Left renal cortex interstitium (tissue), 4 donors: ENCODE measurements around the gene TMEM259. TPM values are rescaled to one million over a fixed set of nuclear protein-coding genes. Genes with fewer than 3 reads are reported as not detected.

Source experiments
- DNase-seq, 4 donors: peaks; one replicate each; pipeline ENCODE4 v3.0.0-alpha.2; 2013; ENCODE audit warnings: low read depth in 4 of 4, low spot score in 2 of 4, missing footprints in 1 of 4
- polyA plus RNA-seq, 4 donors: library from polyadenylated mRNA; unstranded; fragments of 120-200 nt; gene quantifications; one replicate each; pipeline ENCODE4 v1.2.1, GENCODE V29; 2013; ENCODE audit not compliant: insufficient read length in 4 of 4

The TMEM259 gene
- 100 to 1,000 TPM in 3 of 4 donors, 10 to 100 TPM in 1; 98.0 to 154 (median 130) TPM for polyA plus RNA-seq

- DNase-seq, result peak; percentile 95 to 99 (median 96)
These were observed at the start of gene TMEM259 for GRCh38 chr19:1020868-1021425. Gene TMEM259 (minus strand): TSS chr19:1021123. CDS start chr19:1020996, 127 bp downstream.

DNA sequence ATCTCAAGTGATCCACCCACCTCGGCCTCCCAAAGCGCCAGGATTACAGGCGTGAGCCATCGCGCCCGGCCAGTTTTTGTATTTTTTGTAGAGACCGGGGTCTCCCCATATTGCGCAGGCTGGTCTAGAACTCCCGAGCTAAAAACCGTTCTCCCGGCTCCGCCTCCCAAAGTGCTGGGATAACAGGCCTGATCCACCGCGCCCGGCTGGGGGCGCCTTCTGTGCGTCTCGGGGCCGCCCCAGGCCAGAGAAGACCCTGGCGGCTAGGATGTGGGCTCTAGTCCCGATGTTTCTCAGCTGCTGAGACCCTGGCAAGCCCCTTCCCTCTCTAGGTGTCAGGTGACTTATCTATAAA, 49.6 kb upstream of the TMEM259 start:
- DNase-seq, result no peak

GRCh38 chr19:1069009-1069779, 48.3 kb upstream of the TMEM259 start:
- no peak for DNase-seq

GRCh38 chr19:1068009-1069001, 47.4 kb upstream of the TMEM259 start:
- no peak for DNase-seq

- no peak for DNase-seq
These were observed 46.5 kb upstream of the TMEM259 start for GRCh38 chr19:1067341-1067957.

- no peak for DNase-seq
These were observed 45.9 kb upstream of the TMEM259 start, which contains the start of gene ARHGAP45 for GRCh38 chr19:1066748-1067340. Gene ARHGAP45 (plus strand): TSS chr19:1067167. CDS start chr19:1067406, 239 bp downstream.

- DNase-seq, result no peak
These were observed 45.4 kb upstream of the TMEM259 start for GRCh38 chr19:1066251-1066747.

DNA sequence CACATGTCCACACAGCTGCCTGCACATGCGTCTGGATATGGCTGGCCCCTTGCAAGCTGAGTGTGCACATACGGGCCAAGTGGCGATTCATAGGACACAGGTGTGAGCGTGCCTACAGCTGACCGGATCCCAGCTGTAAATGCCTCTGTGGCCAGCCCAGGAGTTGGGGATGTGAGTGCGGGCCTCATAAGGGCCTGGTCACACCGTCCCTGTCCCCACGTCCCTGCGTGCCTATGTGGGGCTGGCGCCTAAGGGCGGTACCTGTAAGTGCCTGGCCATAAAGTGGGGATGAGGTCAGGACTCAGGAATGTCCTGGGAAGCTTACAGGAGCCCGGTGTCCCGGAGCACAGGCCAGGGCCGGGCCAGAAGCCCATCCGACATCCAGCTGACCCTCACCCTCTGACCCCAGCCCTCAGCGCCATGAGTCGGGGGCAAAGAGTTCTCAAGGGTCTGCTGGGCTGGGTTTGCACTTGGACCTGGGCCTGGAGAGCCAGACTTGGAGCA, 44.7 kb upstream of the TMEM259 start:
- DNase-seq, result no peak

- DNase-seq, result peak in 1 of 4 donors; percentile 51
These were observed 44.0 kb upstream of the TMEM259 start for GRCh38 chr19:1064661-1065605.

DNA sequence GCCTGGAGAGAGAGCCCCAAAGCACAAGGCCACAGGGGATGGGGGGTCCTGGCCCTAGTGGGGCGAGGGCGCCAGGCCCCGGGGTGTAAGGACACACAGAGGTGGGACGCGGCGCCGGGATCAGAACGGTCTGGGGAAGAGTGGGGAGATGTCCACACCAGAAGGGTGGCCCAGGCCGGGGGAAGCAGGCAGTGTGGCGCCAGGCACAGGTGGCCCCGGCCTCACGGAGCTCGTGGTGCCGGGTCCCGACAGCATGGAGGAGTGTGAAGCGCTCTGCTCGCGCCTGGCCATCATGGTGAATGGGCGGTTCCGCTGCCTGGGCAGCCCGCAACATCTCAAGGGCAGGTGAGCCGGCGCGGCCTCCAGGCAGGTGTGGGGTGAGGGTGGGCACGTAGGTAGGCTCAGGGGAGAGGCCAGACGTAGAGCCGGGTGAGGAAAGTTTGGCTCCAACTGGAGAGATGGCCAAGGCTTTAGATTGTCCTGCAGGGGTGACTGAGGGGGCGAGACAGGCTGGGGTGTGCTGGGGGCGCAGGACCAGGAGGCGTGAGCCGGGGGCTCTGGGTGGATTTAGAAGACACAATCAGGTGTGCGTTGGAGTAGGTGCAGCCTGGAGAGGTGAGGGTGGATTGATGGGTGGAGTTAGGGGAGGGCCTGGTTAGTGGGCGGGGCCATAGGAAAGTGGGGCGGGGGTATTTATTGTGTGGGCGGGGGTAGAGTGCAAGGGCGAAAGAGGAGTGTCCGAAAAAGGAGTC, 43.2 kb upstream of the TMEM259 start:
- DNase-seq, result no peak

DNA sequence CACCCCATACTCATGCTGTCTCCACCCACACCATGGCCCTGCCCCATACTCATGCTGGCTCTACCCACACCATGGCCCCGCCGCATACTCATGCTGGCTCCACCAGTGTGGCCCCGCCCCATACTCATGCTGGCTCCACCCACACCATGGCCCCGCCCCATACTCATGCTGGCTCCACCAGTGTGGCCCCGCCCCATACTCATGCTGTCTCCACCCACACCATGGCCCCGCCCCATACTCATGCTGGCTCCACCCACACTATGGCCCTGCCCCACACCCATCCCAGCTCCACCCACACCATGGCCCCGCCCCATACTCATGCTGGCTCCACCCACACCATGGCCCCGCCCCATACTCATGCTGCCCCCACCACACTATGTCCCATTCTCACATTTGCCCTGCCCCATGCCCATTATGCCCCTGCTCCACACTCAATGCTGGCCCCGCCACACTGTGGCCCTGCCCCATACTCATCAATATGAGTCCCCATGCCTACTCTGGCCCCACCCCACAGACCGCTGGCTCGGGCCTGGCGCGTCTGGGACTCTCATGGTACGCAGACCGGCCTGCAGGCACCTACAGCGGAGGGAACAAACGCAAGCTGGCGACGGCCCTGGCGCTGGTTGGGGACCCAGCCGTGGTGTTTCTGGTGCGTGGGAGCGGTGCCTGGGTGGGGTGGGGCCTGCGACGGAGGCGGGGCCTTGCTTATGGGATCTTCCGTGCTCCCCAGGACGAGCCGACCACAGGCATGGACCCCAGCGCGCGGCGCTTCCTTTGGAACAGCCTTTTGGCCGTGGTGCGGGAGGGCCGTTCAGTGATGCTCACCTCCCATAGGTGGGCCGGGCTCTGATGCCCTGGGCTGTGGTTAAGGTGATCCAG, 42.3 kb upstream of the TMEM259 start:
- no peak for DNase-seq

DNA sequence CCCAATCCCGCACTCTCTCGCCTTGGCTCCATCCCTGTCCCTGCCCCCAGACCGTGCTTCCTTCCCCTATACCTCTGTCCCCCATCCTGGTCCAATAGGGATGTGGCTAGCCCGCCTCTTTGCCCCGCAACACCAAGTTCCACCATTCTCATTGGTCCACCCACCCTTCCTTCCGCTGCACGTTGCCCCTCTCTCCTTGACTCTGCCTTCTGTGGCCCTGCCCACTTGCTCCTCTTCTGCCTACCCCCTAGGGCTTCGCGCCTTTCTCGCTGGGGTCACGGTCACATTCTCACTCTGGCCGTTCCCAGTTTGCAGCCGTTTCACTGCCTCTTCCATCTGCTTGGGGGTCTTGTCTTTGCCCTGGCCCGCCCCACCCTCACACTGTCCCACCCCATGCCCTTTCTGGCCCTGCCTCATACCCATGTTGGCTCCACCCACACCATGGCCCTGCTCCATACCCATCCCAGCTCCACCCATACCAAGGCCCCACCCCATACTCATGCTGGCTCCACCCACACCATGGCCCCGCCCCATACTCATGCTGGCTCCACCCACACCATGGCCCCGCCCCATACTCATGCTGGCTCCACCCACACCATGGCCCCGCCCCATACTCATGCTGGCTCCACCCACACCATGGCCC, 41.6 kb upstream of the TMEM259 start:
- DNase-seq, result no peak

DNA sequence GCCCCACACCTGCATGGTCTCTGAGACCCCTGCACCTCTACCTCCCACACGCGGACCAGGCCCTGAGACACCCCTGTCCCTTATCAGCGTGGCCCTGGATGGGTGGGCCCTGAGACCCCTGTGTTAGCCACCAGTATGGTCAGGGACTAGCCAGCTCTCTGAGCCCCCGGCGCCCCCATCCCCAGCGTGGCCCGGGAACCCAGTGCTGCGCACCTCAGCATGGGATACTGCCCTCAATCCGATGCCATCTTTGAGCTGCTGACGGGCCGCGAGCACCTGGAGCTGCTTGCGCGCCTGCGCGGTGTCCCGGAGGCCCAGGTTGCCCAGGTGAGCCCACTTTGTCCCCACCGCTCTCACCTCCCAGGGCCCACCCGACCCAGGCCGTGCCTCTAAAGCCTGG, 41.1 kb upstream of the TMEM259 start:
- no peak for DNase-seq

GRCh38 chr19:1060689-1061088, 39.8 kb upstream of the TMEM259 start:
- DNase-seq, result no peak

GRCh38 chr19:1058112-1058511, 37.2 kb upstream of the TMEM259 start:
- DNase-seq, result no peak

GRCh38 chr19:1057176-1057855, 36.4 kb upstream of the TMEM259 start:
- peak in 1 of 4 donors; percentile 25 for DNase-seq
